NCI-H748 (cell line): ENCODE measurements around the gene CTNS.

Source experiments
- DNase-seq: peaks from one replicate; lab custom pipeline; 2025; ENCODE audit not compliant: unreplicated experiment; lab: John Stamatoyannopoulos, UW

Gene CTNS

DNA sequence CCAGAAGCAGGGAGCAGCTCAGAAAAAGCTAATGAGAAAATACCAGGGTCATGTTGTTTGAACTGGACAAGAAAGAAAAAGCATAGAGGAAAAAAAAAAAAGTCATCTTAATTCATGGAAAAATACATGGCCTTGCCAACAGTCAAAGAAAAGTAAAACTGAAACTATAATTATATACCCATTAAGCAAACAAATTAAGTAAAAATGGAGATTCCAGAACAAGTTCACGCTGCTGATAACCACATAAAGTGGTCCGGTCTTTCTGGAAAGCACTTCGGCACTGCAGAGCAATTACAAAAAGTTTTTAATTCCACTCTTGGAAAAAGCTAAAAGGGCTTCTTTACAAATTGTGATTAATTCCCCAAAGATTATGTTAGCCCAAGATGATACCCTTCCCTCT lies 71.8 kb downstream of the CTNS start:
- DNase-seq, result no peak

DNA sequence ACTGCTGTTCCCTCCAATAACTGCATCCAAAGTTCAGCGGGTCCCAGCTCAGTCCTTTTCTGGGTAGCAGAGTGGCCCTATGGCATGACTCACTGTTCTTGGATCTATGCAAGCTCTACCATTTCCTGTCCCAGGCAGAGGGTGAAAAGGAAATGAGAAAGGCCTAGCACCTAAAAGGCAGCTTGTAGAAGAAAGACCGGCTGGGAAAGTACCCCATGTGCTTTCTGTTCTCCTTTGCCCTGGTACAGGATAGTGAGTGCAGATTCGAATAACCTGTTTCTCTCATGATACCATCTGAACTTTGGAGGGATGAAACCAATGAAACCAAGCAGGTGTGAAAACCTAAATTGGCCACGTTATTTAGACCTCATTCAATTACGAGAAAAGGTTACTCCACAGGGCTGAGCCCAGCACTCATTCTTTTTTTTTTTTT lies 74.4 kb downstream of the CTNS start:
- DNase-seq, result no peak
